DND-41 (cell line): ENCODE results near the gene THBS1.

Source experiments
- CTCF ChIP-seq: IDR thresholded peaks from 2 replicates; pipeline ENCODE4 v1.5.1; 2012; ENCODE audit warnings: borderline replicate concordance, low read length, moderate library complexity, mild to moderate bottlenecking; ENCODE audit not compliant: poor library complexity, severe bottlenecking; ENCODE audit errors: extremely low read depth
- EZH2 ChIP-seq: IDR thresholded peaks from 3 replicates; pipeline ENCODE4 v1.6.1; 2012; ENCODE audit warnings: borderline replicate concordance, low read depth, mild to moderate bottlenecking, moderate library complexity, low read length, inconsistent platforms; ENCODE audit not compliant: severe bottlenecking

- TF ChIP-seq CTCF, result no peak
- no peak for TF ChIP-seq EZH2
Measured at GRCh38 chr15:39539466-39539865, 41.4 kb upstream of the THBS1 start.
